H1 (cell line): ENCODE data around the gene UBE2D4. TPM values are rescaled to one million over a fixed set of nuclear protein-coding genes. Genes with fewer than 3 reads are reported as not detected.
"Not testable (repeated sequence)": the region's sequence is repeated elsewhere in the genome, so short reads cannot be mapped to it uniquely, and the experiment has no call there.

ENCODE experiments used
- CTCF ChIA-PET: fragments of 300-600 bp; sonication (Branson Sonifier 250); formaldehyde crosslinking; loops from one replicate; lab custom pipeline; 2021; ENCODE audit not compliant: partially characterized antibody; lab: Charles Lee
- POLR2A ChIA-PET: fragments of 300-600 bp; sonication (Branson Sonifier 250); formaldehyde crosslinking; loops from one replicate; lab custom pipeline; 2021; ENCODE audit warnings: inconsistent platforms; ENCODE audit not compliant: partially characterized antibody; lab: Charles Lee
- DNase-seq, 2 experiments: peaks; one replicate each; pipeline versions ENCODE4 v3.0.0 to v3.0.0-alpha.2; 2010 to 2022; ENCODE audit warnings: low spot score in 2 of 2, low read depth in 1 of 2, mixed read lengths in 1 of 2
- FAIRE-seq: peaks from 2 replicates; lab custom pipeline; 2011; peaks lifted over from hg19 to GRCh38; lab: Jason Lieb, UNC
- H2AFZ ChIP-seq: 2 replicates; pipeline ENCODE4 v1.8.1; 2012; ENCODE audit warnings: low read length, inconsistent platforms
- H2AK5ac ChIP-seq: 2 replicates; pipeline ENCODE4 v1.6.1; 2013; ENCODE audit warnings: low read depth, low read length
- H2BK120ac ChIP-seq: replicated peaks from 2 replicates; pipeline ENCODE3; 2013; ENCODE audit warnings: low read depth, low read length, inconsistent platforms
- H2BK12ac ChIP-seq: 2 replicates; pipeline ENCODE4 v1.6.1; 2013; ENCODE audit warnings: low read depth, low read length
- H2BK15ac ChIP-seq: 2 replicates; pipeline ENCODE4 v1.6.1; 2013; ENCODE audit warnings: low read length
- H2BK20ac ChIP-seq: 2 replicates; pipeline ENCODE4 v1.6.1; 2013; ENCODE audit warnings: low read length
- H2BK5ac ChIP-seq: 2 replicates; pipeline ENCODE4 v1.6.1; 2013; ENCODE audit warnings: low read depth, low read length
- H3K14ac ChIP-seq: 2 replicates; pipeline ENCODE4 v1.6.1; 2013; ENCODE audit warnings: inconsistent platforms; ENCODE audit not compliant: insufficient read length
- H3K18ac ChIP-seq: 2 replicates; pipeline ENCODE4 v1.6.1; 2013; ENCODE audit warnings: low read length; ENCODE audit errors: extremely low read depth
- H3K23ac ChIP-seq: 2 replicates; pipeline ENCODE4 v1.6.1; 2013; ENCODE audit warnings: inconsistent platforms; ENCODE audit not compliant: insufficient read length
- H3K23me2 ChIP-seq: 2 replicates; pipeline ENCODE4 v1.6.1; 2013; ENCODE audit warnings: low read depth, low read length
- H3K27ac ChIP-seq: 2 replicates; pipeline ENCODE4 v1.6.1; 2011; ENCODE audit warnings: low read depth, low read length, inconsistent platforms
- H3K27me3 ChIP-seq, 4 experiments: replicated peaks in 1 of 4; 1 replicate in 1 of 4; 2 replicates in 3 of 4; pipeline versions ENCODE4 v1.6.1 to v1.8.1; 2011 to 2013; ENCODE audit warnings: low read length in 3 of 4, mild to moderate bottlenecking in 3 of 4, inconsistent platforms in 2 of 4, mixed read lengths in 2 of 4, moderate library complexity in 1 of 4; ENCODE audit not compliant: control insufficient read depth in 3 of 4, insufficient read depth in 3 of 4; ENCODE audit errors: extremely low read depth in 1 of 4
- H3K36me3 ChIP-seq, 4 experiments: 2 replicates each; pipeline versions ENCODE4 v1.6.1 to v1.8.1; 2011 to 2013; ENCODE audit warnings: mild to moderate bottlenecking in 4 of 4, low read length in 3 of 4, moderate library complexity in 2 of 4, control low read depth in 1 of 4, inconsistent platforms in 1 of 4; ENCODE audit not compliant: insufficient read depth in 4 of 4, control insufficient read depth in 2 of 4
- H3K4ac ChIP-seq: replicated peaks from 2 replicates; pipeline ENCODE3; 2013; ENCODE audit warnings: low read length, low read depth, mixed read lengths, inconsistent platforms; ENCODE audit not compliant: insufficient read length
- H3K4me1 ChIP-seq, 4 experiments: replicated peaks in 1 of 4; 1 replicate in 1 of 4; 2 replicates in 3 of 4; pipeline versions ENCODE4 v1.6.1 to v1.8.1; 2011 to 2013; ENCODE audit warnings: low read length in 3 of 4, inconsistent platforms in 2 of 4, mixed read lengths in 1 of 4; ENCODE audit not compliant: insufficient read depth in 4 of 4, control insufficient read depth in 3 of 4
- H3K4me2 ChIP-seq, 2 experiments: 2 replicates each; pipeline versions ENCODE4 v1.6.1 to v1.8.1; 2011 to 2013; ENCODE audit warnings: low read depth in 2 of 2, low read length in 2 of 2, control low read depth in 1 of 2, inconsistent platforms in 1 of 2, mild to moderate bottlenecking in 1 of 2; ENCODE audit not compliant: insufficient read depth in 1 of 2
- H3K4me3 ChIP-seq, 4 experiments: fragments of 200-600, 300-600 bp in 1 of 4; sonication (generic), shearing (Covaris generic), sonication (Bioruptor Twin) in 1 of 4; 2 replicates each; pipeline versions ENCODE4 v1.5.1 to v1.8.1; 2011 to 2016; ENCODE audit warnings: low read length in 4 of 4, low read depth in 3 of 4, control low read depth in 2 of 4, inconsistent platforms in 2 of 4, mild to moderate bottlenecking in 2 of 4, mixed read lengths in 1 of 4, moderate library complexity in 1 of 4; ENCODE audit not compliant: insufficient read depth in 2 of 4; ENCODE audit errors: extremely low read depth in 1 of 4
- H3K56ac ChIP-seq: replicated peaks from 2 replicates; pipeline ENCODE3; 2013; ENCODE audit warnings: low read depth, mild to moderate bottlenecking, mixed read lengths, low read length, inconsistent platforms; ENCODE audit not compliant: insufficient read length
- H3K79me1 ChIP-seq: 2 replicates; pipeline ENCODE4 v1.6.1; 2013; ENCODE audit warnings: low read depth, low read length, control low read depth
- H3K79me2 ChIP-seq, 2 experiments: 2 replicates each; pipeline versions ENCODE4 v1.6.1 to v1.8.1; 2012 to 2013; ENCODE audit warnings: low read length in 2 of 2, mild to moderate bottlenecking in 2 of 2, inconsistent platforms in 1 of 2; ENCODE audit not compliant: insufficient read depth in 2 of 2, control insufficient read depth in 1 of 2
- H3K9ac ChIP-seq, 4 experiments: replicated peaks in 1 of 4; 1 replicate in 1 of 4; 2 replicates in 3 of 4; pipeline versions ENCODE4 v1.6.1 to v1.8.1; 2011 to 2013; ENCODE audit warnings: low read depth in 3 of 4, low read length in 3 of 4, control low read depth in 2 of 4, mild to moderate bottlenecking in 2 of 4, moderate library complexity in 2 of 4, inconsistent platforms in 1 of 4; ENCODE audit errors: extremely low read depth in 1 of 4
- H3K9me3 ChIP-seq, 2 experiments: 2 replicates each; pipeline versions ENCODE4 v1.6.1 to v1.8.1; 2012 to 2013; ENCODE audit warnings: mild to moderate bottlenecking in 2 of 2, moderate library complexity in 2 of 2, control low read depth in 1 of 2, inconsistent platforms in 1 of 2, low read depth in 1 of 2, low read length in 1 of 2, mixed read lengths in 1 of 2; ENCODE audit not compliant: insufficient read depth in 2 of 2
- H4K20me1 ChIP-seq, 2 experiments: replicated peaks in 1 of 2; 2 replicates each; pipeline versions ENCODE3 to v1.8.1; 2011 to 2013; ENCODE audit warnings: inconsistent platforms in 2 of 2, low read length in 2 of 2, mild to moderate bottlenecking in 1 of 2; ENCODE audit not compliant: insufficient read depth in 2 of 2, control insufficient read depth in 1 of 2
- H4K5ac ChIP-seq: 2 replicates; pipeline ENCODE4 v1.6.1; 2013; ENCODE audit warnings: low read length, low read depth, mixed read lengths, inconsistent platforms; ENCODE audit not compliant: insufficient read length
- H4K8ac ChIP-seq: 2 replicates; pipeline ENCODE4 v1.8.0; 2013; ENCODE audit warnings: mild to moderate bottlenecking, moderate library complexity, low read length, inconsistent platforms; ENCODE audit not compliant: insufficient read depth; ENCODE audit errors: extremely low read depth
- H4K91ac ChIP-seq: replicated peaks from 2 replicates; pipeline ENCODE3; 2013; ENCODE audit warnings: low read length, mixed read lengths, inconsistent platforms; ENCODE audit not compliant: insufficient read length
- WGBS, 2 experiments: shearing (Covaris generic) in 1 of 2; methylation state at CpG; one replicate each; pipeline versions ENCODE4 v1.1.6 to v1.1.7; 2013 to 2015; ENCODE audit warnings: low lambda C conversion rate in 2 of 2, mixed read lengths in 2 of 2, inconsistent platforms in 1 of 2, low coverage in 1 of 2, missing lambda C conversion rate in 1 of 2; ENCODE audit not compliant: insufficient replicate concordance in 2 of 2, insufficient coverage in 1 of 2, insufficient read length in 1 of 2; ENCODE audit errors: extremely low coverage in 1 of 2, missing lambda C conversion rate in 1 of 2; 5-methylcytosine and 5-hydroxymethylcytosine counted together
- polyA plus RNA-seq, 7 experiments: library from polyadenylated mRNA; depleted of rRNA in 3 of 7; stranded (reverse) in 5 of 7; unstranded in 2 of 7; fragments of >200 nt in 5 of 7; fragments of 200-250 nt in 2 of 7; gene quantifications; 1 replicate in 5 of 7; 2 replicates in 1 of 7; 4 replicates in 1 of 7; pipeline versions ENCODE4 v1.2.1 to v1.2.3, GENCODE V29; 2011 to 2013; ENCODE audit warnings: missing spikeins in 2 of 7, mixed read lengths in 2 of 7
- total RNA-seq: library from RNA; stranded (reverse); fragmentation: NEBNext Ultra II Directional; extraction: Animal tissue kit (Norgen Biotek cat#: 25700); gene quantifications from 2 replicates; pipeline ENCODE4 v1.2.1, GENCODE V29; 2021

UBE2D4 gene
- total and polyA plus RNA-seq, 2 of the 8 experiments (the other 6 are each of a cell fraction or from before 2014, with no cell fraction given), result 3.4 to 9.4 TPM

GRCh38 chr7:43990829-43991228 is 64.6 kb downstream of the UBE2D4 start:
- H2BK5ac ChIP-seq, H3K36me3 ChIP-seq, POLR2A ChIA-PET, H3K4me3 ChIP-seq, H2AK5ac ChIP-seq, H2BK20ac ChIP-seq, H2AFZ ChIP-seq, H4K20me1 ChIP-seq, H3K14ac ChIP-seq, DNase-seq, H3K23me2 ChIP-seq, H2BK15ac ChIP-seq, H3K9ac ChIP-seq, H3K4me1 ChIP-seq, H3K27ac ChIP-seq, H3K9me3 ChIP-seq, H3K23ac ChIP-seq, H3K79me1 ChIP-seq, CTCF ChIA-PET, H3K27me3 ChIP-seq, H4K91ac ChIP-seq, H2BK120ac ChIP-seq, H2BK12ac ChIP-seq, H4K8ac ChIP-seq, H3K4ac ChIP-seq, FAIRE-seq, H4K5ac ChIP-seq, H3K4me2 ChIP-seq, H3K79me2 ChIP-seq, H3K56ac ChIP-seq, H3K18ac ChIP-seq: not testable (repeated sequence)
- no CpG with 5 or more reads among the region's 1 CpG for WGBS, 2 experiments

DNA sequence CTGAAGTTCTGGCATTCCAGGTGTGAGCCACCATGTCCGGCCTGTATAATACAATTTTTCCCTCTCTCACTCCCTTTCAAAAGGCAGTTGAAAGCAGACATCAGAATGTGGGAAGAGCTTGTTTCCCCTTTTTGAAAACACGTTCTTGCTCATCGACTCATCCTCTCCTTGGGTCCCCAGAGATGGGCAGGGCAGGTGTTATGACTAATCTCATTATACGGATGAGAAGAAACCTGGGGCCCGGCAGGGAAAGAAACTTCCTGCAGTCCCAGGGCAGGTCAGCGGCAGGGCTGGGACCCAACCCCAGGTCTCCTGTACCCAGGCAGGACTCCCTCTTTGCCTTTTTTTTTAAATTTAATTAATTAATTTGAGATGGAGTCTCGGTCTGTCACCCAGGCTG is 66.7 kb downstream of the UBE2D4 start:
- H2AK5ac ChIP-seq, H3K4ac ChIP-seq, H3K4me3 ChIP-seq, H3K79me1 ChIP-seq, H3K27ac ChIP-seq, H3K79me2 ChIP-seq, H2BK120ac ChIP-seq, H4K20me1 ChIP-seq, H4K91ac ChIP-seq, POLR2A ChIA-PET, H4K8ac ChIP-seq, H3K36me3 ChIP-seq, H2BK5ac ChIP-seq, H3K56ac ChIP-seq, H3K18ac ChIP-seq, H3K23me2 ChIP-seq, DNase-seq, H3K4me1 ChIP-seq, FAIRE-seq, H3K23ac ChIP-seq, H3K14ac ChIP-seq, H3K4me2 ChIP-seq, H2BK15ac ChIP-seq, H2BK12ac ChIP-seq, H3K27me3 ChIP-seq, H3K9me3 ChIP-seq, H2BK20ac ChIP-seq, H4K5ac ChIP-seq, H2AFZ ChIP-seq, H3K9ac ChIP-seq, CTCF ChIA-PET: not testable (repeated sequence)
- 88% methylated on average over 7 of the region's 7 CpGs; no CpG with 5 or more reads in 1 of the 2 experiments for WGBS, 2 experiments
